A204.1 (cell line): ENCODE data around the gene SPATA21.
"Not testable (repeated sequence)": the region's sequence is repeated elsewhere in the genome, so short reads cannot be mapped to it uniquely, and the experiment has no call there.

ENCODE experiments used
- FAIRE-seq: peaks from 2 replicates; lab custom pipeline; 2012; peaks lifted over from hg19 to GRCh38; lab: Jason Lieb, UNC

The SPATA21 gene

GRCh38 chr1:16436946-16437474 lies at the start of gene SPATA21:
Gene SPATA21, minus strand, starts transcription at chr1:16437424. Its CDS starts 6,053 bp downstream, at chr1:16431371.
- FAIRE-seq: no peak

GRCh38 chr1:16487011-16487410 lies 49.8 kb upstream of the SPATA21 start:
- not testable (repeated sequence) for FAIRE-seq

GRCh38 chr1:16486316-16486715 lies 49.1 kb upstream of the SPATA21 start:
- FAIRE-seq: not testable (repeated sequence)

- FAIRE-seq: no peak
Measured at GRCh38 chr1:16484931-16485330, 47.7 kb upstream of the SPATA21 start.

- FAIRE-seq: no peak
Measured at GRCh38 chr1:16484501-16484835, 47.2 kb upstream of the SPATA21 start.

GRCh38 chr1:16483639-16484500 lies 46.6 kb upstream of the SPATA21 start:
- not testable (repeated sequence) for FAIRE-seq

GRCh38 chr1:16483146-16483545 lies 45.9 kb upstream of the SPATA21 start:
- not testable (repeated sequence) for FAIRE-seq

- no peak for FAIRE-seq
Measured at GRCh38 chr1:16478091-16478490, 40.9 kb upstream of the SPATA21 start.

- not testable (repeated sequence) for FAIRE-seq
Measured at GRCh38 chr1:16475771-16476770, 38.8 kb upstream of the SPATA21 start.

GRCh38 chr1:16474891-16475290 lies 37.7 kb upstream of the SPATA21 start:
- FAIRE-seq: not testable (repeated sequence)

GRCh38 chr1:16474166-16474800 lies 37.1 kb upstream of the SPATA21 start:
- no peak for FAIRE-seq

- FAIRE-seq: no peak
Measured at GRCh38 chr1:16468558-16468957, 31.3 kb upstream of the SPATA21 start.

- FAIRE-seq: no peak
Measured at GRCh38 chr1:16464917-16465625, 27.8 kb upstream of the SPATA21 start.

- FAIRE-seq: no peak
Measured at GRCh38 chr1:16462773-16463330, 25.6 kb upstream of the SPATA21 start.

GRCh38 chr1:16461681-16462080 lies 24.5 kb upstream of the SPATA21 start:
- FAIRE-seq: no peak

GRCh38 chr1:16459352-16459925 lies 22.2 kb upstream of the SPATA21 start:
- no peak for FAIRE-seq

GRCh38 chr1:16458831-16459230 lies 21.6 kb upstream of the SPATA21 start:
- no peak for FAIRE-seq

GRCh38 chr1:16456151-16456550 lies 18.9 kb upstream of the SPATA21 start:
- FAIRE-seq: not testable (repeated sequence)

GRCh38 chr1:16454909-16455308 lies 17.7 kb upstream of the SPATA21 start:
- not testable (repeated sequence) for FAIRE-seq

- no peak for FAIRE-seq
Measured at GRCh38 chr1:16451841-16452528, 14.8 kb upstream of the SPATA21 start.
